GM19467 (cell line): ENCODE data around the gene PCED1A.
"Not testable (repeated sequence)": the region's sequence is repeated elsewhere in the genome, so short reads cannot be mapped to it uniquely, and the experiment has no call there.

Source experiments
- ATAC-seq: cut with Tn5 transposase; IDR thresholded peaks from one replicate; pipeline ENCODE4 v1.9.1; 2021; ENCODE audit warnings: mild to moderate bottlenecking, moderate library complexity; ENCODE audit not compliant: unreplicated experiment

The PCED1A gene

DNA sequence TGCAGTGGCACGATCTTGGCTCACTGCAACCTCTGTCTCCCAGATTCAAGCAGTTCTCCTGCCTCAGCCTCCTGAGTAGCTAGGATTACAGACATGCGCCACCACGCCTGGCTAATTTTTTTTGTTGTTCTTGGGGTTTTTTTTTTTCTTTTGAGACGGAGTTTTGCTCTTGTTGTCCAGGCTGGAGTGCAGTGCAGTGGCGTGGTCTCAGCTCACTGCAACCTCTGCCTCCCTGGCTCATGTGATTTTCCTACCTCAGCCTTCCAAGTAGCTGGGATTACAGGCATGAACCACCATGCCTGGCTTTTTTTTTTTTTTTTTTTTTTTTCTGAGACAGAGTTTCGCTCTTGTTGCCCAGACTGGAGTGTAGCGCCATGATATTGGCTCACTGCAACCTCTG, 9.2 kb downstream of the PCED1A start:
- not testable (repeated sequence) for ATAC-seq

- no peak for ATAC-seq
Measured at GRCh38 chr20:2829376-2829775, 11.1 kb downstream of the PCED1A start.

DNA sequence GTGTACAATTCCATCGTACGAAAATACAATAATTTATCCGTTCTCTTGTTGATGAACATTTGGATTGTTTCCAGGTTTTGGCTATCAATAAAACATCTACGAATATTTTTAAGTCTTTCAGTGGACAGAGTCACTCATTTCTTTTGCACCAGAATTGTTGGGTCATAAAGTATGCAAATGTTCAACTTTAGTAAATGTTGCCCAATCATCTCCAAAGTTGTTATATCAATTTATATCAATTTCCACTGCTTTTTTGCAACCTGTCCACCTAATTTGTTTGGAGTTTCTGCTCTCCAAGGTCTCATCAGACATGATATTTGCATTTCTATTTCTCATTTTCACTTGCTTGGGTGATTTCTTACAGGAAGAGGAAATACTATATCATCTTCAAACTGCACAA, 13.8 kb downstream of the PCED1A start:
- ATAC-seq = no peak

DNA sequence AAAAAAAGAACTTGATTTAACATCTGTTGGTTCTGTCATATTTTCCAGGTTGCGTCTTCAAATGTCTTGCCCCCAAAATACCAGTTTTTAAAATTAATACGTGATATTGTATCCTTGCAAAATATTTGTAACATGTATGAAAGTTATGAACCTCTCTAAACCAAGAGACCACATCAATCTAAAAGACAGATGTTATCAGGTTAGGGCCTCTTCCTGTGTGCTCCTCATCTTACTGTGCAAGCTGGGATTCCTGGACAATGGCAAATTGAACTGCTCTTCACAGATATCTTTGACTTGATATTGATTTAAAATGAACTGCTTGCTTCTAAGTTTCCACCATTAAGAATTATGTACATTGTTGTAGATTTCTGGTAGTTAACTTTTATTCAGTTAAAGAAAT, 14.7 kb downstream of the PCED1A start:
- no peak for ATAC-seq

GRCh38 chr20:2822073-2822472, 18.4 kb downstream of the PCED1A start:
- ATAC-seq = no peak

GRCh38 chr20:2820896-2821869, 19.3 kb downstream of the PCED1A start:
- ATAC-seq = no peak

DNA sequence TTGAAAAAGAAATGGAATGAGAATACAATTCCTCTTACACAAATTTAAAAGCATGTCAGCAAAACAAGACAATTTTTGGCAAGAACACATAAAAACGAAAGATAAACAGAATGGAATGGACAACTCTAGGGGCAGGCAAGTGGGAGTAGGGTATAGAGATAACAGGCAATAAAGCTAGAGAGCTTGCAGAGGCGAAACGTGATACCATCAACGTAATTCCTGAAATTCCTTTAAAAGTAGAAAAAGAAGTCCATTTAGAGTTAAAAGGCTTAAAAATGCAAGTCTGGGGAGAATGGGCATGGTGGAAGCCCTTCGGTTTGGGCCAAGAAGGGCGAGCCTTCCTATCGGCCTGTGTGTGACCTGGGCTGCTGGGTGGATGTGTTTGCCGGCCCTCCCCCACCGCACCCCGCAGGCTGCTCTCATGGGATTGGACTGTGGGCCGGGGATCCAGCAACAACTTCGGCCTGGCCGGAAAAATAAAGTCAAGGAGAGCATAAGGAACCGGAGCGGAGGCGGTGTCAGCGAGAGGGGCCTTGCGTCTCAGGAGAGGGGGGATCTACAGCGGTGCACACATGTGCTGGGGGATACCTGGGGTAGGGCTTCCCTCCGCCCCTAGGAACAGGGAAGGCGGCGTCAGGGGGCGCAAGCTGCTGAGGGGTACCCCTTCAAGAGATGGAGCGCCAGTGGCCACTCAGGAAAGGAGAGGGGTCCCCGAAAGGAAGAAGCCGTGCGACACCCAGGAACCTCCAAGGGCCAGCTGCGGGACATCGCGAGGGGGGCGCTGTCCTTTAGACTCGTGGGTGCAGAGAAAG, 20.2 kb downstream of the PCED1A start:
- no peak for ATAC-seq

- ATAC-seq = no peak
Measured at GRCh38 chr20:2817891-2818595, 22.4 kb downstream of the PCED1A start.

DNA sequence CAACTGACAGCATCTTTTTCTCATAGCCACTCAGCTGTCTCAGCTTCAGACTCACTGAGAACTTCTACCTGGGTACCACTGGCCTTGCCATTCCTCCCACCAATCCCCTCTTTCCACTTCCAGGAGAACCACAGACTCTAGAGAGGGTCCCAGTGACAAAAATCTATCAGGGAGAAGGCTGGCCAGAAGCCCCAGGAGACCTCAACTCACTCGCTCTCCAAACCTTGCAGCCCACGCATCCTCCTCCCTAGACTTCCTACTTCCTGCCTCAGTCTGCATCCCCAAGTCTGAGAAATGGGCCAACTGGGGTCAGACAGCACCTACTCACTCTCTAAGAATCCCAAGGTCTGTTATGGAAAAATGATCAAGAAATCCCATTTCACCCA, 23.1 kb downstream of the PCED1A start:
- no peak for ATAC-seq

DNA sequence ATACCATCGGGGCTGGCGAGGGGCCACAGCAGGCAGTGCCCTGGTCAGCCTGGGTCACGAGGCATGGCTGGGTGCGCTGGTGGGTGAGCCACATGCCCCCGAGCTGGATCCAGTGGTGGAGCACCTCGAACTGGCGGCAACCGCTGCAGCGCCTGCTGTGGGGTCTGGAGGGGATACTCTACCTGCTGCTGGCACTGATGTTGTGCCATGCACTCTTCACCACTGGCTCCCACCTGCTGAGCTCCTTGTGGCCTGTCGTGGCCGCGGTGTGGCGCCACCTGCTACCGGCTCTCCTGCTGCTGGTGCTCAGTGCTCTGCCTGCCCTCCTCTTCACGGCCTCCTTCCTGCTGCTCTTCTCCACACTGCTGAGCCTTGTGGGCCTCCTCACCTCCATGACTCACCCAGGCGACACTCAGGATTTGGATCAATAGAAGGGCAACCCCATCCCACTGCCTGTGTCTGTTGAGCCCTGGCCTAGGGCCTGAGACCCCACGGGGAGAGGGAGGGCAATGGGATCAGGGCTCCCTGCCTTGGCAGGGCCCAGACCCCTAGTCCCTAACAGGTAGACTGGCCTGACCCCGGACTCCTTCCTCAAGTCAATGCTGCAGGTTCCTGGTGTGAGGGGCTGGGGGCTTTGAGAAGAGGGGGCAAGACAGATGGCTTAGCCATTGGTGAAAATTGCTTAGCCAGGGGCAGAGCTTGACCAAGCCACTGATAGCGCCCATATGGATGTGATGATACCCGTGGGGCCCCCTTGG, 23.7 kb downstream of the PCED1A start:
- ATAC-seq = no peak

DNA sequence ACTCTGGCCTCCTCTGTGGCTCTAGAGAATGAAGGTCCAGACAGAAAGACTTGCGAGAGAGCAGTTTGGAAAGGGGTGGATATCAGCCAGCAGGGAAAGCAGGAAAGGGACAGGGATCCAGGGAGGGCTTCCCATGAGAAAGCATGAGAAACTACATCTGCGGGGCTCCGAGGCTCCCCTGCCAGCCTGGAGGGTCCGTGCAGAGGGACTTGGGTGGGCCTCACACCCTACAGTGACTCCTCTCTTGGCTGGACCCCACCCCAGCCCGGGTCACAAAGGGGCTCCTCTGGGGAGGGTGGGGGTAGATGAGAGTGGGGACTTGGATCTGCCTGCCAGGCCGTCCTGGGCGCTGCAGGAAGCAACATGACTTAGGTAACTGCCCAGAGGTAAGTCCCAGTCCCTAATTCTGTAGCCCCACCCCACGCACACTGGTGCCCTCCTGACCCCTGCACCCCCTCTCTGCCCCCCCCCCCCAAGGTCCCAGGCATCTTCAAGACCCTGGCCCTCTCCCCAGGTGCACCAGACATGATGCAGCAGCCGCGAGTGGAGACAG, 24.3 kb downstream of the PCED1A start, which contains the start of gene TMEM239:
Gene TMEM239 (plus strand): TSS at position 335 of the 553 bp plus-strand sequence. CDS start 191 bp downstream, at position 526.
- no peak for ATAC-seq

- no peak for ATAC-seq
Measured at GRCh38 chr20:2815242-2815900, 25.1 kb downstream of the PCED1A start.

DNA sequence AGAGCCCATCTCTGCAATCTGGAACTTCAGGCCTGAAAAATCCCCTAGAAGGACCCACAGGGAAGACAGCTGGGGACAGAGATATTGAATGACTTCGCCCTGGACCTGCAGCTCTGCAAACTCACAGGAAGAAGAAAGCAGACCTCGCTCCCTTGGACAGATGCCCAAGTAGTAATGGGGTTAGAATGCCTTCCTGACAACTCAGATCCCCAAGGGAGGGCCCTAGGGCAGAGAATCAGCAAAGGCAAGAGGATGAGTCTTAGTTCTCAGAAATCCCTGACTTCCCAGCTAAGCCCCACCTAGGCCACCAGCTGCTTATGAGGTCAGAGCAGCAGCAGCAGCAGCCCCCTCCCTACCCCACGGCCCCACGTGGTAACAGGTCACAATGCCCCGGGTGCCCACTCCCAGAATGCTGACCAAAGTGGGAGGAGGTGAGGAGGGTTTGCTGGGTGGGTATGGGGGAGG, 25.8 kb downstream of the PCED1A start, which contains the start of gene C20orf141:
Gene C20orf141 (plus strand): TSS at position 401 of the 465 bp plus-strand sequence. CDS start 198 bp downstream, outside the sequence.
- ATAC-seq = no peak

DNA sequence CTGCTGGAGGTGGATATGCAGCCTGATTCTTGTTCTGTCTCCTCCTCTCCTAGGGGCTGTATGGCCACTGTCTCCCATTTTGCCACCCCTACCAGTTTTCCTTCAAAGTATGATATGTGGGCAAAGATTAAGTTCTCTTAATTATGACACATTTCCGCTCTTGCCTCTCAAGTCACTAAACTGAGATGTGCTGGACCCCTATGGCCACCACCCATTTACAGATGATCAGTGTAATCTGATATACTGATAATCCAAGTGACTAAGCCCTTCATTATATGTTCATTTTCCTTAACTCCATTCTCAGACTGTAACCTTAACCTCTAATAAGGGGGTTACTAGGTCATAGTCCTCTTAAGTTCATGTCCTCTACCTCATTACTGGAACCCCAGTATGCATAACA, 26.4 kb downstream of the PCED1A start:
- no peak for ATAC-seq

DNA sequence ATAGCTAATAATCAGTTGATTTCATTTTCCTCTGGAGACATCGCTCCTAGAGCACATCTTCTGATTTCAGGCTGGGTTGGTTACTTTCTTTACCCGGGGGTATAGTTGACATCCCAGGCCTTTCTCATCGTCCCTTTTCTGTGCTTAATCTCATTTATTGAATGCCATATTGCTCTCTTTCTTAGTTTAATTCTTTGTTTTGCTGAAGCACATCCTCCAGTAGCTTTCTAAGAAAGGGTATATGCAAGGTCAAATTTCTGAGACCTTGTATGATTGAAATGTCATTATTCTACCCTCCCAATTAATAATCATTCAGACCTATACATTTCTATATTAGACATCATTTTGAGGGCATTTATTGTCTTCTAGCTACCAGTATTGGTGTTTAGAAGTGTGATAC, 28.3 kb downstream of the PCED1A start:
- no peak for ATAC-seq

- no peak for ATAC-seq
Measured at GRCh38 chr20:2809690-2810089, 30.8 kb downstream of the PCED1A start.

GRCh38 chr20:2807929-2808328, 32.5 kb downstream of the PCED1A start:
- ATAC-seq = not testable (repeated sequence)

DNA sequence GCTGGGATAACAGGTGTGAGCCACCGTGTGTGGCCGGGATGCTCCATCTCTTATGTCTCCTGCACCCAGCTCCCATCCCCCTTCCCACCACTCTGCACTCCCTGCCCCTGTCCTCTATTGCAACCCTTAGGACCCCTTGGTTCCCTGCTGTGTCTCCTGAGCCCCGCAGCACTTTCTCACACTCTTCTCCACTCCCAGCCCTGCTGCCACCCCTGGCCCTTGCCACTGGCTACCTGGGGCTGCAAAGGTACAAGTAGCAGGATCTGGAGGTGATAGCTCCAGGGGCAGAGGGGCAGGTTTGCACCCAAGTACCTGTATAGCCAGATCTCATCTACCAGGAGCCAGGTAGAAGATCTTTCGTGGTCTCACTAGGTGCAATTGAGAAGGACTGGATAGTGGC, 33.4 kb downstream of the PCED1A start:
- no peak for ATAC-seq

DNA sequence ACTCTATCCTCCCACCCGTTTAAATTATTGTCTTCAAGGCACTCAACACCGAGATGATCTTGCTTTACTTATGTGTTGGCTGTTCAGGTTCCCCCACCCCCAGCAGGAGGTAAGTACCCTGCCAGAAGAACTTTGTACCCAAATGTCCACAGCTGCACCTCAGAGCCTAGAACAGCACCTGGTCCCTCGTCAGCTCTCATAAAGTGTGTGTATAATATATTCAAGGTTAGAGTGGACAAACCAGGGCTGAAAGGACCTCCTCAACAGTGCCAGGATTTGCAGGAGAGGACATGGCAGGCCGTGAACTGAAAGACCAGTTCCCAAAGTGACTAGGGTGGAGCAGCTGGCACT, 34.1 kb downstream of the PCED1A start:
- ATAC-seq = no peak
